Pancreas (tissue), 10 donors: Measurements from ENCODE around the gene PLGRKT. TPM values are rescaled to one million over a fixed set of nuclear protein-coding genes. Genes with fewer than 3 reads are reported as not detected.

ENCODE experiments used
- ATAC-seq, 4 donors: fragments of 200-7000 bp; cut with Tn5 transposase; one replicate each; pipeline versions ENCODE4 v1.8.0 to v1.9.1; 2020; ENCODE audit warnings: mild to moderate bottlenecking in 4 of 4, moderate library complexity in 4 of 4
- DNase-seq, 6 donors: peaks; one replicate each; pipeline ENCODE4 v3.0.0-alpha.2; 2020
- FAIRE-seq: peaks from 2 replicates; lab custom pipeline; 2012; peaks lifted over from hg19 to GRCh38; lab: Jason Lieb, UNC
- H3K27ac ChIP-seq, 4 donors: fragments of 200-600 bp; sonication (generic); 1 replicate in 3 of 4; 2 replicates in 1 of 4; pipeline versions ENCODE4 v1.5.0 to v1.8.0; 2020
- H3K27me3 ChIP-seq, 4 donors: fragments of 200-600 bp; one replicate each; pipeline ENCODE4 v1.8.0; 2021
- H3K36me3 ChIP-seq, 3 donors: fragments of 200-600 bp; sonication (generic) in 1 of 3; one replicate each; pipeline versions ENCODE4 v1.5.0 to v1.8.0; 2020 to 2021
- H3K4me1 ChIP-seq, 3 donors: fragments of 200-600 bp; one replicate each; pipeline ENCODE4 v1.8.0; 2021
- H3K4me3 ChIP-seq, 4 donors: fragments of 200-600 bp; sonication (generic) in 2 of 4; one replicate each; pipeline versions ENCODE4 v1.5.0 to v1.8.0; 2020 to 2021
- H3K9me3 ChIP-seq, 4 donors: fragments of 200-600 bp; one replicate each; pipeline ENCODE4 v1.8.0; 2021
- WGBS, 2 donors: extraction: QIAGEN DNeasy Blood & Tissue Kit; methylation state at CpG; one replicate each; pipeline ENCODE4 v1.1.7; 2013; 5-methylcytosine and 5-hydroxymethylcytosine counted together
- intact Hi-C, 3 donors: fragments of 100-400 bp; cut with DNase I; formaldehyde crosslinking; loops; one replicate each; pipeline versions ENCODE4 v1.11.1 to v1.14.2; 2022
- polyA plus RNA-seq, 2 donors: library from polyadenylated mRNA; stranded (reverse); fragments of 200-250 nt; gene quantifications; one replicate each; pipeline ENCODE4 v1.2.3, GENCODE V29; 2013
- total RNA-seq, 6 donors: library from RNA; stranded (reverse); fragmentation: NEBNext Ultra II Directional in 4 of 6; extraction: Animal tissue kit (Norgen Biotek cat#: 25700) in 4 of 6; gene quantifications; one replicate each; pipeline versions ENCODE4 v1.2.1 to v1.2.4, GENCODE V29; 2021 to 2023
- TF ChIP-seq, protein P1 (sequence below), 4 donors: fragments of 200-600 bp; sonication (generic) in 3 of 4; IDR thresholded peaks; one replicate each; pipeline versions ENCODE4 v1.5.0 to v1.8.0; 2021; ENCODE audit warnings: antibody characterized with exemption in 4 of 4
- donor health status: healthy with polysubstance abuse.
- donor health status: DM: no; HTN: no; CAD: no; lungs with moderate emphysema.
- donor health status: DM: no; HTN: no; CAD: no.
- donor health status: control.
- donor health status: control.
- donor health status: Bipolar disorder and iron deficiency.
- donor health status: DM: yes; HTN: yes; CAD: no.
- donor health status: DM: no; HTN: no; CAD: no.
- donor health status: DM: no; HTN: no; CAD: no.
- donor health status: DM: yes; HTN: yes; CAD: no.

PLGRKT gene
- total and polyA plus RNA-seq, 8 donors = 4.9 to 9.0 (median 6.6) TPM

DNA sequence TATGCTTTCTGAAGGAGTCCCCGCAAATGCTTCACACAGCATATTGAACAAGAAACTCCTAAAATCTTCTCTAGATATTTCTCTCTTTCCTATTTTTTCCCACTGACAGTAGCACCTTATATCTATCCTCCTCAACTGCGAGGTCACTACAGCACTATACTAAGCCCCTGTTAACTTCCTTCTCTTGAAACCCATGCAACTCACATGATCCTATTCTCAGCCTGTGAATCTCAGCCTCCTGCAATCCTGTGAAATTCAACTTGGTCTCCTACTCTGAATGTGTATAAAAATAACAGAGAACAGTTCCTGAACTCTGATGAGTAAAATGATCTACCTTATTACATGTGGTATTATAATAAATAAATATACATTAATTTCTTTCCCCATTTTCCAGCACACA, 6.1 kb upstream of the PLGRKT start:
- H3K27ac ChIP-seq = no peak overlapping the region
- ATAC-seq (no peak), FAIRE-seq (no peak), DNase-seq (no peak)
- intact Hi-C loops = no loop called here
- peaks cover 0 to under 1% (median 0%) of the 10 kb centered on the region in 4 donors for H3K9me3 ChIP-seq
- H3K4me1 ChIP-seq = no peaks in the 10 kb centered on the region
- no peaks in the 10 kb centered on the region for H3K27me3 ChIP-seq
- 71 to 79% methylated on average over 2 of the region's 2 CpGs for WGBS, 2 donors
- H3K36me3 ChIP-seq = no peaks in the 10 kb centered on the region
- TF ChIP-seq, protein P1, sequence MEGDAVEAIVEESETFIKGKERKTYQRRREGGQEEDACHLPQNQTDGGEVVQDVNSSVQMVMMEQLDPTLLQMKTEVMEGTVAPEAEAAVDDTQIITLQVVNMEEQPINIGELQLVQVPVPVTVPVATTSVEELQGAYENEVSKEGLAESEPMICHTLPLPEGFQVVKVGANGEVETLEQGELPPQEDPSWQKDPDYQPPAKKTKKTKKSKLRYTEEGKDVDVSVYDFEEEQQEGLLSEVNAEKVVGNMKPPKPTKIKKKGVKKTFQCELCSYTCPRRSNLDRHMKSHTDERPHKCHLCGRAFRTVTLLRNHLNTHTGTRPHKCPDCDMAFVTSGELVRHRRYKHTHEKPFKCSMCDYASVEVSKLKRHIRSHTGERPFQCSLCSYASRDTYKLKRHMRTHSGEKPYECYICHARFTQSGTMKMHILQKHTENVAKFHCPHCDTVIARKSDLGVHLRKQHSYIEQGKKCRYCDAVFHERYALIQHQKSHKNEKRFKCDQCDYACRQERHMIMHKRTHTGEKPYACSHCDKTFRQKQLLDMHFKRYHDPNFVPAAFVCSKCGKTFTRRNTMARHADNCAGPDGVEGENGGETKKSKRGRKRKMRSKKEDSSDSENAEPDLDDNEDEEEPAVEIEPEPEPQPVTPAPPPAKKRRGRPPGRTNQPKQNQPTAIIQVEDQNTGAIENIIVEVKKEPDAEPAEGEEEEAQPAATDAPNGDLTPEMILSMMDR (IDR thresholded peaks at IDR 0.05) = no peak
- no peak overlapping the region for H3K4me3 ChIP-seq

DNA sequence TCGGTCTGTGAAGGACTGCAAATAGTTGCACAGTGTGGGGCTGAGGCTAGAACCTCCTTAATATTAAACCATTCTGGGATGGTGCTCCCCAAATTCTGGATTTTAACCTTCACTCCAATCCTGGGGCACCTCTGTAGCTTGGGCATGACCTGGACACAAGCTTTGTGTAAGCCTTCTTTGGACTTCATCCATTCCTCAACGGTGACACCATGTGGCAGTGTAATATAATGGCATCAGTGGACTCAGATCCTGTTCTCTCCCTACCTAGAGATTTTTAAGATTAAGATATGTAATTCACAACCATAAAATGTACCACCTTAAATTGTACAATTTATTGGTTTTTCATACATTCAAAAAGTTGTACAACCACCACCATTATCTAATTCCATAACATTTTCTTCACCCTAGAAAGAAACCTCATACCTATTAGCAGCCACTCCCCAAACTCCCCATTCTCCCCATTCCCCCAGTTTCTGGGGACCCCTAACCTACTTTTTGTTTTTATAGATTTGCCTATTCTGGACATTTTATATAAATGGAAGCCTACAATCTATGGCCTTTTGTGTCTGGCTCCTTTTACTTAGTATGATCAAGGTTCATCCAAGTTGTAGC, 4.8 kb upstream of the PLGRKT start:
- no peaks in the 10 kb centered on the region for H3K27me3 ChIP-seq
- H3K4me3 ChIP-seq = no peak overlapping the region
- DNase-seq = peak in 3 of 6 donors; percentile 30 to 49 (median 34)
- WGBS, 2 donors = 31 to 47% methylated on average over 2 of the region's 2 CpGs
- no peak overlapping the region for H3K27ac ChIP-seq
- peak in 3 of 4 donors; percentile 51 to 54 (median 51) for ATAC-seq
- no peak for FAIRE-seq
- H3K36me3 ChIP-seq = no peaks in the 10 kb centered on the region
- H3K4me1 ChIP-seq = peaks cover 0 to 7% (median 5%) of the 10 kb centered on the region in 3 donors
- TF ChIP-seq, protein P1 (IDR thresholded peaks at IDR 0.05) = peak in 3 of 4 donors; percentile 14 to 41 (median 16)
- intact Hi-C loops = no loop called here
- no peaks in the 10 kb centered on the region for H3K9me3 ChIP-seq

DNA sequence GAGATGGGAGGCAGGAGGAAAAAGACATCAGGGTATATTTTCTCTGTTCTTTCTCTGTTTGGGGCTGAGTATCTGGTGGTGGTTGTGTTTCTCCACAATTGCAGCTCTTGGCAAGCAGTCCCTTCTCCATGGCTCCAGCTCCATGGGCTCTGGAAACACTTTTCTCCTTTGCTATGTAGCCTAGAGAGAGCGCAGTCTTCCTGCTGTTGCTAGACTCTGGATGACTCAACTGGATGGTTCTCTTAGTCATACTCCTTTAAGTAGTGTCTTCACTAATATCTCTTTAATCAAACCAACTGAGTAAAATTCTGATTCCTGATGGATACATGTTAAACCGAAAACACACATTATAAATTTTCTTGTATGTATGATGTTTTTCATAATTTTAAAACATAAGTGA, 3.3 kb upstream of the PLGRKT start:
- WGBS, 2 donors = 78 to 86% methylated on average over 2 of the region's 2 CpGs
- H3K4me3 ChIP-seq = no peak overlapping the region
- TF ChIP-seq, protein P1 (IDR thresholded peaks at IDR 0.05) = no peak
- DNase-seq = no peak
- intact Hi-C loops = no loop called here
- H3K4me1 ChIP-seq = peaks cover 5 to 15% (median 10%) of the 10 kb centered on the region in 3 donors
- no peak overlapping the region for H3K27ac ChIP-seq
- no peak for ATAC-seq
- H3K36me3 ChIP-seq = no peaks in the 10 kb centered on the region
- FAIRE-seq = no peak
- no peaks in the 10 kb centered on the region for H3K9me3 ChIP-seq
- no peaks in the 10 kb centered on the region for H3K27me3 ChIP-seq

DNA sequence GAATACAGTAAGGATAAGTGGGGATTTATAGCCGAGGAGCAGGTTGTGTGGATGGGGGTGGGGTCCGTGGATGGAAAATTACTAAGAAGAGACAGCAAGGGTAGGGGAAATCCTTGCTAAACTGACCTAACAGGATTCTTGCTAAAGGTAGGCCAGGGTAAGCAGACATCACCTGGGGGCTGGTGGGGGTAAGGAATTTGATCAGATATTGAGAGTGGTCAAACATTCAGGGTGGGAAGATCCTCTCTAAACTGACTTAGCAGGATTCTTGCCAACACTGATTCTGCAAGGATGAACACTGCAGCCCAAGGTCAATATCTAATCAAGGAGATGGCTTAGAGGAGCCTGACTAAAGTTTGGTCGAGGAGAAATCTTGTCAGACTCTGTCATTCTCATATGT, 2.7 kb upstream of the PLGRKT start:
- ATAC-seq (no peak), DNase-seq (no peak), FAIRE-seq (no peak)
- Histone ChIP-seq H3K9me3 (no peaks in the 10 kb centered on the region), H3K27ac (no peak overlapping the region), H3K27me3 (no peaks in the 10 kb centered on the region), H3K4me1 (peaks cover 5 to 15% (median 10%) of the 10 kb centered on the region in 3 donors), H3K36me3 (no peaks in the 10 kb centered on the region), H3K4me3 (no peak overlapping the region)
- TF ChIP-seq, protein P1 (IDR thresholded peaks at IDR 0.05) = no peak
- WGBS, 2 donors = 68 to 74% methylated on average over 3 of the region's 3 CpGs
- intact Hi-C loops = no loop called here
